IPS-NIHi7 (cell line): ENCODE measurements around the gene TSGA10.
"Not testable (repeated sequence)": the region's sequence is repeated elsewhere in the genome, so short reads cannot be mapped to it uniquely, and the experiment has no call there.

ENCODE experiments used
- DNase-seq: peaks from one replicate; pipeline ENCODE4 v3.0.0; 2012; ENCODE audit warnings: mixed read lengths; ENCODE audit errors: extremely low spot score

The TSGA10 gene

DNA sequence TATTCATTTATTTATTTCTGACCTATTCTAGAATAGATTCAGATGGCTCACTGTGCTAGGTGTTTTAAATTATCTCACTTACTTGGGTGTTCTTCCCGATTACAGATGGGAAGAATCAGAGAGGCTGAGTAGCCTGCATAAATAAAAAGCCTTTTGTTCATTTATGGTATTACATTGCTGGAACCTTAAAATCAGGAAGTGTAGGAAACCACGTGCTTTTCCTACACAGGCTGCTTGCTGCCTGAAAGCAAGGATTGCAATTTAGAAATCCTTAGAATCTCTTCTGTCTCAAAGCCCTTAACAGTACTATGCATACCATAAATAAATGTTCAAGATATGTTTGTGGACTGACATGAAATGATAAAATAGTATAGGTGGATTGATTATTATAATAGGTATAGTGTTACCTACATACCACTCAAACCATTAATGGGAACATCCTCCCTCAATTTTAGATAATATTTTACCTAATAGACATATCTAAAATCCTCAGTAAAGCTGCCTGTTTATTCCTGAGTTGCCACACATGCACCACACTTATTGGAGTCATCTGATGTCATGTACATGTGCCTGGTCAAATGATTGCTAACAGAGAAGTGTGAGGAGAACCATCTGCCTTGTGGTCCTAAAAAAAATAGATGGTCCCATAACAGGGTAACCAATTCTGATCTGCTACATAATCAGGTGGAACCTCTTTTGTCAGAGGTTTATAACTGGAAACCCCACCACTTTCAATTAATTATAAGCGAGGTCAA, 86.7 kb downstream of the TSGA10 start:
- DNase-seq, result no peak

DNA sequence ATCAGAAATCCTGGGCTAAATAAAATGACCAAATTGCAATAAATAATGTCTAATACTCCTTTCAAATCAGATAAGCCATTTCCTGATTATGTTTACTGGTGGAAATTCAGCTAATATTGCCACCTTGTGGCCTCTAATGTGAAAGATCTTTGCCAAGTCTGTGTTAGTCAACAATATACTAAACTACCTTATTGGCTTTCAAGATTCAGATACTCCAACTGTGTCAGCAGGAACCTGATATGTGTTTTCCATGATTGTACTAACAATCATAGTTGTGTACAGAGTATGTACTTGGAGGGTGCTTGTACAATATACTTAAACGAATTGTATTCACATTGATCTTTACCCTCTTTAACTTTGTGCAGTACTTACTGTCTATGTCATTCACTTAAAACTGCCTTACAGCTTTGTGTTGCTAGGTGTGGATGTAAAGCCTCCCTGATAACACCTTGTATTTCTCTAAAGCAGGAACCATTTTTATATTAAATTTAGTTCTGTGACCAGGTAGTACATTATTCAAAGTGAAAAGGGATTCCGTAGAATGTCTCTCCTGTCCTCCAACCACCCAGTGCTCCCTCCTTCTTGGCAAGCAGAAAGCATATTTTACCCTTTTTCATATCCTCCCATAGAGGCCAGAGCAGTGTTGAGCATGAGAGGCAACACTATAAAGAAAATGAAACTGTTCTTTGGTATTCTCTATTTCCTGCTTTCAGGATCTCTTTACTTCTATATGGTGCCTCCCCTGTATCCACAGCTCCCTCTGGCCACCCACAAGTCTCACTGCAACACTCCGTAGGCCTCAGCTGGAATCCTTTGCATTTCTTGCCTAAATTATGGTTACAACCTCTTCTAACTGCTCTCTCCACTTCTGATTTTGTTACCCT, 88.4 kb downstream of the TSGA10 start:
- DNase-seq, result peak; percentile 40

DNA sequence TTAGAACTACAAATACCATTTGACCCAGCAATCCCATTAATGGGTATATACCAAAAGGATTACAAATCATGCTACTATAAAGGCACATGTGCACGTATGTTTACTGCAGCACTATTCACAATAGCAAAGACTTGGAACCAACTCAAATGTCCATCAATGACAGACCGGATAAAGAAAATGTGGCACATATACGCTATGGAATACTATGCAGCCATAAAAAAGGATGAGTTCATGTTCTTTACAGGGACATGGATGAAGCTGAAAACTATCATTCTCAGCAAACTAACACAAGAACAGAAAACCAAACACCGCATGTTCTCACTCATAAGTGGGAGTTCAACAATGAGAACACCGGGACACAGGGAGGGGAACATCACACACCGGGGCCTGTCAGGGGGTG, 105.6 kb downstream of the TSGA10 start:
- not testable (repeated sequence) for DNase-seq

DNA sequence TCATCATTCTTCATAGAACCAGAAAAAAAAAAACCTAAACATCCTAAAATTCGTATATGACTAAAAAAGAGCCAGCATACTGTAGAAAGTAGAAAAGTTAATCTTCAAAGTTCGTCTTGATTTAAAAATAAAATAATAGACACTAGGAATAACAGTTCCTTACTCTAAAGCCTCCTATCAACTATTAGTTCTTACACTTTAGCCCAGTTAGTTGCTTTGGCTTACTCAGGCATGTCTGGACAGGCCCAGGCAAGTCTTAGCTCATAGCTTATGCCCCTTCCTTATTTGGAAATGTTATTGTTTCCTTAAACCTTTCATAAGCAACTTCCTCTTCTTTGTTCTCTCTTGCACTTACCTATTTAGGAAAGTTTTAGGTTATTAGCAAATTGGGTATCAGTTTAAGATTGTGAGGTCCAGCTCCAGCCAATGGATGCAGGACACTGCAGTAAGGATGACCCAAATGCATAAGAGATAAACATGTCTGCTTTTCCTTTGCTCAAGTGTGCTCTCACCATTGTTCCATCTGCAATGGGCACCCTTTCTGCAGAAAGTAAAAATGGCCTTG, 113.9 kb downstream of the TSGA10 start:
- not testable (repeated sequence) for DNase-seq

DNA sequence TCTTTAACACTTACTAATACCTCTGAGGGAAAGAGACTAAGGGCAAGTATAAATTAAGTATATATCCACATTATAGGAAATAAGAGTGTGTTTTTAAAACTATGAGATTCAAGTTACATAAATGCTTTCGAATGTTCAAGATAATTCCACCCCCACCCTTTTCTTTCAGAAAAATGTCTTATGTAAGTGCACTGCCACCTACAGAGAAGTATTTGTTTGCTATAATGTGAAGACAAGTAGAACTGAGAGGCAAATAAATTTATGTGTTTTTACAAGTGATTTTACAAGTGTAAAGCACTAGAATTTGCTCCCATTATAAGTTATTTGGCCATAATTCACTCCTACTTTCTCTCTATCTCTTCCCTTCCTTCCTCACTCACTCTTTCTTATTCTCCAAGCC, 118.8 kb downstream of the TSGA10 start:
- no peak for DNase-seq

DNA sequence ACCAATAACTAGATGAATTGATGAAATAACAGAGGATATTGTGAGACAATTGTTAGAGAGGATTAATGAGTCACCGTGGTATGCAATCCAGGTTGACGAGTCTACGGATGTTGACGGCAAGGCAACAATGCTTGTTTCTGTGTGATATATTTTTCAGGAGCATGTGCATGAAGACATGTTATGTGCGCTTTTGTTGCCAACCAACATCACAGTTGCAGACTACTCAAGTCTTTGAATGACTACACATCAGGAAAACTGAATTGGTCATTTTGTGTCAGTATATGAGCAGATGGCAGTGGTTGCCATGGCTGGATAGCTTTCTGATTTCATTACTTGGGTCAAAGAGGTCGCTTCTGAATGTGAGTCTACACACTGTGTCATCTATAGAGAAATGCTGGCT, 122.0 kb downstream of the TSGA10 start:
- DNase-seq, result no peak

DNA sequence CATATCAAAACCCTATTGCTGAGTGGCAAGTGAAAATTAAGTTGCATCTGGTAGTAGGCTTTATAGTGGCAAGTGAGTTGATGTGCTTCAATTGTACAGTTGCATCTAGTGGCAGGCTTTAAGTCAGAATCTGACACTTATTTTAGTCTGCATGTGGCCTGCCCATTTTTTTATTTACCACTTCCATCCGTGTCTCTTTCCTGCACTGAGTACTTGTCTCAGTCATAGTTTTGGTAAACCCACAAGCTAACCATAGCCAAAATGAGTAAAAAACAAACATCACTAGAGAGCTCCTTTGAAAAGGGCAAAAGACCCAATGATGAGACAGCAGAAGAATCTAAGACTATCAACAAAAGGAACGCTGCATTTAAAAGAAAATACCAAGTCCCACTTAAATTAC, 122.7 kb downstream of the TSGA10 start:
- no peak for DNase-seq

DNA sequence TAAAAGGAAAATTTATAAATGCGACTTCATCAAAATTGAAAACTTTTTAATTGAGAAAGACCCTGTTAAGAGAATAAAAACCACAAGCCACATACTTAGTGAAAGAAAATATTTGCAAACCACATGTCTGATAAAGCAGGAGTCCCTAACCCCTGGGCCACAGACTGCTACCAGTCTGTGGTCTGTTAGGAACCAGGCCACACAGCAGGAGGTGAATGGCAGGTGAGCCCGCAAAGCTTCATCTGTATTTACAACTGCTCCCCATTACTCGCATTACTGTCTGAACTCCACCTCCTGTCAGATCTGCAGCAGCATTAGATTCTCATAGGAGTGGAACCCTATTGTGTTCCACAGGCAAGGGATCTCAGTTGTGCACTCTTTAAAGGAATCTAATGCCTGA, 123.3 kb downstream of the TSGA10 start:
- DNase-seq, result no peak

DNA sequence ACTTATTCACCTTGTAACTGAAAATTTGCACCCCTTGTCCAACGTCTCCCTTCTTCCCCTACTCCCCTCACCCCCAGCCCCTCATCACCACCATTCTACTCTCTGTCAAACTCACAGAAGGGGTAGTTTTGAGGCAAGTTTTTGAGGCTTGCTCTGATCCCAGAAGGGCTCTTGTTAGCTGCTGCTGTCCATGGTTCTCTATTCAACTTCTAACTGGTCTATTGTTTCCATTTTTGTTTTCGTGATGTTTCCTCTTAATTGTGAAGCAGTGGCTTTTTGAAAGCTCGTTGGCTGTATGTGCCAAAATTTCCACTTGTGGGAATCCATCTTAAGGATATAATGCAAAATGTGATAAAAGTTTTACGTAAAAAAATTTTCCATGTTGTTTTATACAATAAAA, 126.2 kb downstream of the TSGA10 start:
- no peak for DNase-seq

DNA sequence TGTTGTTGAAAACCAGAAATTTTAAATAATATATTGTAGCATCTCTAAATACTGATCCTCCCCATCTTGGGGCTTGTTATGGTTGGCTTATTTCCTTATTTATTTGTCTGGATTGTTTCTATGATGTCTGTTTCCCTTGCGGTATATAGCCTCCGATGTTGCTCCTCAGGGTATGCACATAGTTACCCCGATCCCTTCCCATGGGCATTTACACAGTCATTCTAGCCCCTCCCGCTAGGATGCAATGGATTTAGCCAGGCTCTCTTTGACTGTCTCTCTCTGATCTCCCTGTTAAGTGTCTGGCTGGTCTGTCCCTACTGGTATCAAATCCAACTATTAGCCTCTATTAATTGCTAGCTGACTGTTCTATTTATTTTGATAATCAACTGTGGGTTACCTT, 126.9 kb downstream of the TSGA10 start:
- DNase-seq, result no peak

DNA sequence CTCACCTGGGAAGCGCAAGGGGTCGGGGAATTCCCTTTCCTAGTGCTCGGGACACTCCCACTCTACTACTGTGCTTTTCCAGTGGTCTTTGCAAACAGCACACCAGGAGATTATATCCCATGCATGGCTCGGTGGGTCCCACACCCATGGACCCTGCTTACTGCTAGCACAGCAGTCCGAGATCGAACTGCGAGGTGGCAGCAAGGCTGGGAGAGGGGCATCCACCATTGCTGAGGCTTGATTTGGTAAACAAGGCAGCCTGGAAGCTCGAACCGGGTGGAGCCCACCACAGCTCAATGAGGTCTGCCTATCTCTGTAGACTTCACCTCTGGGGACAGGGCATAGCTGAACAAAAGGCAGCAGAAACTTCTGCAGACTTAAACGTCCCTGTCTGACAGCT, 154.0 kb downstream of the TSGA10 start:
- no peak for DNase-seq

DNA sequence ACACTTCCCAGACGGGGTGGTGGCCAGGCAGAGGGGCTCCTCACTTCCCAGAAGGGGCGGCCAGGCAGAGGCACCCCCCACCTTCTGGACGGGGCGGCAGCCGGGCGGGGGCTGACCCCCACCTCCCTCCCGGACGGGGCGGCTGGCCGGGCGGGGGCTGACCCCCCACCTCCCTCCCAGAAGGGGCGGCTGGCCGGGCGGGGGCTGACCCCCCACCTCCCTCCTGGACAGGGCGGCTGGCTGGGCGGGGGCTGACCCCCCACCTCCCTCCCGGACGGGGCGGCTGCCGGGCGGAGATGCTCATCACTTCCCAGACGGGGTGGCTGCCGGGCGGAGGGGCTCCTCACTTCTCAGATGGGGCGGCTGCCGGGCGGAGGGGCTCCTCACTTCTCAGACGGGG, 166.0 kb downstream of the TSGA10 start:
- DNase-seq, result not testable (repeated sequence)

DNA sequence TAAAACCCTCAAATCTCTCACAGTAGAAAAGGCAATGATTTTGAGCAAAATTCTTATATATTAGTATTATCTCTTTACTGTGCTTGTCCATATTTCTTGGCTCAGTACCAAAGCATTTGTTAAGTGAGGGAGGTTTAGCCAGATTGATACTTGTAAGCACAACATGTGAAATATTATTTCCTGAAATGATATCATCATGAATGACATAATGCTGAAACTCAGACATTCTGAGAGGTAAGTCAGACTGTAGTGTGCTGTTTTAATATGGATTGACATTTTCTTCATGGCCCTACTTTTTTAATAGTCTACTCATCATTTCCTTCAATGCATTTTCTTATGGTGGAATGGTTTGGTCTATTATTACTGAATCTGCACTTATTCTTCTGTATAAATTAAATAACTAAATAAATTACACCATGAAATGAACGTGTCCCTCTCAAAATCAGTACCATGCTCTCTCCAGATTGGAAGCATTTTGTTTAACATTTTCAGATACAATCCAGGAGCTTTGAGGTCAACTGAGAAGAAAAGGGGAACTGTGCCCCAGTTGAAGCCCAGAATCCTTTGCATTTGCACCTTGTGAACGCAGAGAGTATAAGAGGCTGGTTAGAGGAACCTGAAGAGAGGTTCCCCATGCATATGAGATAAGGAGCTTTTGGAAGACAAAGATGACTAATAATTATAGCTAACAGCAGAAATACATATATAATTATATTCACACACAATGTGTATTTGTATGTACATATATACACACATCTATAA, 168.7 kb downstream of the TSGA10 start:
- no peak for DNase-seq

DNA sequence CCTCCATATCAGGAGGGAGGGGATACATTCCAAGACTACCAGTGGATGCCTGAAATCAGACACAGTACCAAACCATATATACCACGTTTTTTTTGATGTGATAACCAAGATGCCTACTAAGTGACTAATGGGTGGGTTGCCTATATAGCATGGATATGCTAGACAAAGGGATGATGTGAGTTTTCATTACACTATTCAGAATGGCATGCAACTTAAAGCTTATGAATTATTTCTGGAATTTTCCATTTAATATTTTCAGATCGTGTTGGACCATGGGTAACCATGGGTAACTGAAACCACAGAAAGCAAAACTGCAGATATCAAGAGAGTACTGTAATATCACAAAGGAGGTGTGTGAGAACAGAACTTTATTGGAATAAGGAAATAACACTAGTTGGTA, 179.1 kb downstream of the TSGA10 start:
- DNase-seq, result no peak

DNA sequence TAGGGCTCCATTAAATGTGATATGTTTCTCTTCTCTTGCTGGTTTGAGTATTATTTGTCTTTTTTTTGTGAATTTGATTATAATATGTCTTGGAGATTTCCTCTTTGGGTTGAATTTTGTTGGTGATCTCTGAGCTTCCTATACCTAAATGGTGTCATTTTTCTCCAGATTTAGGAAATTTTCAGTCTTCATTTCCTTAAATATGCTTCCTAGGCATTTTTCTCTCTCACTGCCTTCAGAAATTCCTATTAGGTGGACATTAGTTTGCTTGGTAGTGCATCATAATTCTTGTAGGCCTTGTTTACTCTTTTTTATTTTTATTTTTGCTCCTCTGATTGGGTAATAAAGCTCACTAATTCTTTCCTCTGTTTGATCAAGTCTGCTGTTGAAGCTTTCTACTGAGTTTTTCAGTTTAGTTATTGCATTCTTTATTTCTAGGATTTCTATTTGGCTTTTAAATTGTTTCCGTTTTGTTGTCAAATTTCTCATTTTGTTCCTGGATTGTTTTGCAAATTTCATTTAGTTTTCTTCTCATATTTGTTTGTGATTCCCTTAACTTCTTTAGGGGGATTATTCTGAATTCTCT, 182.1 kb downstream of the TSGA10 start:
- no peak for DNase-seq

DNA sequence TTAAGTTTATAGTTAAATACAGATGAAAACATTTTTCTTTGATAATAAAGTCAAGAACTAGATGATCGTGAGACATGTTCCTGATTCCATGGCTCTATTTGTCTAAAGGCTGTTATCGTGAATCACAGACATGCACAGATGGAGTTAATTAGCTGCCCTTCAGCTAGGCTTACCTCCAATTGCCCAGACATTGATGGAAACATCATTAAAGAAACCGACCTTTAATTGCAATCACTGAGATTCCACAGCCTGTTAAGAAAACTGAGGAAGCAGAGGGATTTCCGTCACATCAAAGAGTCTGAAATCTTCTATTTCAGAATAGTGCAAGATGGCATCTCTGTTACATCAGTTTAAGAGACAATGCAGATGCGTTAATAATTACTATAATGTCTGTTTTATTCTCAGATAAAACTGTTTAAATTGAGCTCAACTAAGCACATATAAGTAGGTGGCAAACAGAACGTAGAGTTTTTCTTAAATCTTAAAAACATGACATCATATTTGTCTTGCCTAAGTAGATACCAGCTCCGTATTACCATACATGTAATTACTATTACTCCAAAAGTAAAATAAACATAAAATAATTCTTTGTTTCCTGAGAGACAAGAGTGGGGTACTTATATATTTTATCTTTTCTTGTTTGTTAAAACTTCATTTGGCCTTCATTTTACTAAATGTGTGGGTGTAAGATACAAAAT, 194.8 kb downstream of the TSGA10 start:
- no peak for DNase-seq

DNA sequence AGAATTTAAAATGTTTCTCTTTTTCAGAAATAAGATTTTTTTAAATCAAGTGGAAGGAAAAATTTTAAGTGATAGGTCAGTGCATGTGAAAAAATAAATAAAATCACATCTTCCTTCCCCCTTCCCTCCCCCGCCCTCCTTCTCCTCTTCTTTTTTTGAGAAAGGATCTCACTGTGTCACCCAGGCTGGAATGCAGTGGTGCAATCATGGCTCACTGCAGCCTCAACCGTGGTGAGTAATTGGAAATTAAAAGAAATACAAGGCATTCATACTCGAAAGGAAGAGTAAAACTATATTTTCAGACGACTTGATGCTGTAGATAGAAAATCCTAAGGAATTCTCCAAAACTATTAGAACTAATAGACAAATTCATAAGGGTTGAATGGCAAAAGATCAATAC, 201.8 kb downstream of the TSGA10 start:
- DNase-seq, result no peak

DNA sequence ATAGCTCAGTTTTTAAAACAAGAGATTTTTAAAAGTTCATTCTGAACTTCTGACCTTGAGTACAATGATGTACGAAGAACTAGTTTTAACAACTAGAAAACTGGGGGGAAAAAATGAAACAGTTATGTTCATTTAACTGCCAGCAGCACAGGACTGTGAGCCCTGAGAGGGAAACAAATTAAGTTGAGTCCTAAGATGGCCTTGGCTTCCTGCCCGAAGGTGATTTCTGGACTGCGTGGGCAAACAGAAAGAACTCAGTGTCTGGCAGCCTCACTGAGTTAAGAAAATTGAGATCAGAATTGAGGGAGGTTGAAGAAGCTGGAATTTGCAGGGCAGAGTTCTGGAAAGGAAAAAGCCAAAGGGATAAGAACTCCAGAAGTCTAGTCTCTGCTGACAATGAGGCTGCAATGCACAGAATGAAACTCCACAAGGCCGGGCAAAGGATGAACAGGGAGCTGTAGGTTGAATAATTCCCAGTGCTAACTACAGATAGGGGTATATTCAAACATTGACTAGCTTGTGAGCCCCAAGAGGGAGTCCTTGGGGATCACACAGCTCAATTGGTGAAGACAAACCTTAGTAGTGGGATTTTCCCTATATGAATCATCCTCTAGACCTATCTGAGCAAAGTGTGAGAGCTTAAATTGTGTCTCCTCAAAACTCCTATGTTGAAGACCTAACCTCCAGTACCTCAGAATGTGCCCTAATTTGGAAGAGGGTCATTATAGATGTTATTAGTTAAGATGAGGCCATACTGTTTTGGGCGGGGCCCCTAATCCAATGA, 205.6 kb downstream of the TSGA10 start:
- DNase-seq, result no peak

DNA sequence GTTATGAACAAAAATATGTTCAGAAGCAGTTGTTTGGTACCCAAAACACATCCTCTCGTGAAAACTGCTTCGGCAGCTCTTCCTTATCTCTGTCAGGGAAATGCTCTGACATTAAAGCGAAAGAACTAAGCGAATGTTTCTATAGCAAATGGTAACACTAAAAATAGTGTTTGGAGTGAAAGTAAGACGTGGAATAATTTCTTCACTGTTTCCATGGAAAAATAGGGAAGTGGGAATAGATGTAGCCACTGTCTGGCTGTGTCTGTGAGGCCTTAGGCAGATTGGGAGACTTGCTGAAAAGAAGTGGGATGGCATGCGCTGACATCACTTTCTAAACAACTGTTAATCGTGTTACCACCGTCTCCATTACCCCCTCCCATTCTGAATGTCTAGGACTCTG, 207.2 kb downstream of the TSGA10 start:
- no peak for DNase-seq
